GM10847 (cell line): ENCODE results near the gene ZP1.

Experiments used
- POLR2A ChIP-seq: IDR thresholded peaks from 2 replicates; pipeline ENCODE4 v1.6.1; 2011; ENCODE audit not compliant: insufficient read length; ENCODE audit errors: extremely low read depth

ZP1 gene

GRCh38 chr11:60919320-60919719 lies 52.0 kb downstream of the ZP1 start:
- no peak for TF ChIP-seq POLR2A

DNA sequence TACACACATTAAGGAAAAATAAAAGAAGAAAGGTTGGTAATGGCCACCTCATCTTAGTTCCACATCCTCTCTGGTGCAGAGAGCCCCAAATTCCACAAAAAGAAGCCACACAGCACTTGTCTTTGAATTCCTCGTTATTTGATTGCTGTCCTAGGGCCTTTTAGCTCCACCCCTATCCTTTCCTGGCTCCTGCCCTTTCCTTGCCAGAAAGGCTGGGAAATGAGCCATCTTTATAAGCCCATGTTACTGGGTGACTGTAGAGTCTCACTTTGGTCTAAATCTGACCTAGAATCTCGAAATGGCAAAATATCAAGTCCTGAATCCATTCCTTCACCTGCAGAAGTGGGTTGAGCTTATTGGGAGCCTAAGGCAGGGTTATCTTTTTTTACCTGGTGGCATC lies 52.6 kb downstream of the ZP1 start:
- no peak for TF ChIP-seq POLR2A

DNA sequence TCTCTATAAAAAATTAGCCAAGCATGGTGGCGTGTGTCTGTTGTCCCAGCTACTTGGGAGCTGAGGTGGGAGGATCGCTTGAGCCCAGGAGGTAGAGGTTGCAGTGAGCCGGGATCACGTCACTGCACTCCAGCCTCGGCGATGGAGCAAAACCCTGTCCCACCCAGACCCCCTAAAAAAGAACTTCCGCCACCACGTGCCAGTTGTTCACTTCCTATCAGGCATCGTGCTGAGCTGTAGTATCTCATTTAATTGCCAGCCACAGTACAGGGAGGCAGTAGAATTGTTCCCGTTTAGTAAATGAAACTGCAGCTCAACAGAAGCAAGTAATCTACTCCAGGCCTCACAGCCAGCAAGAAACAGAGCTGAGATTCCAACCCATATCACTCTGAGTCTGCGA lies 53.9 kb downstream of the ZP1 start:
- no peak for TF ChIP-seq POLR2A

GRCh38 chr11:60921777-60922335 lies 54.5 kb downstream of the ZP1 start:
- TF ChIP-seq POLR2A, result no peak

GRCh38 chr11:60922906-60923305 lies 55.6 kb downstream of the ZP1 start:
- no peak for TF ChIP-seq POLR2A

DNA sequence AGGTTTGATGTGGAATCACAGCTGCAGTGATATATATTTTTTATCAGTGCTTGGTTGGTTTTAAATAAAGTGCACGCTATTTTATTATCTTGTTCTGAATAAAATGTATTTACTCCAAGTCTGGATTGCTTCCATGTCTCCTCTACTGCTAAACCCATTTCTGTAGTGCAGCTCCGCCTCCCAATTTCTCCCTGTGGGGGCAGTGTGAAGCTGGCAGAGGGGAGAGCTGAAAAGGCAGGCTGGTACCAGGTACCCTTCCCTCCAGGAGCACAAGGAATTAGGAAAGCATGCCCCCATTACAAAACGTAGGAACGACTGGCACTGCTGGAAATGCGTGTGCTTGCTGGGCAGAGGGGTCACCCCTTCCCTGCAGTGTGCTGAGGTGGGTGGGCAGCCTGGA lies 56.0 kb downstream of the ZP1 start:
- TF ChIP-seq POLR2A, result no peak

- no peak for TF ChIP-seq POLR2A
Measured at GRCh38 chr11:60923800-60924109, 56.4 kb downstream of the ZP1 start.

DNA sequence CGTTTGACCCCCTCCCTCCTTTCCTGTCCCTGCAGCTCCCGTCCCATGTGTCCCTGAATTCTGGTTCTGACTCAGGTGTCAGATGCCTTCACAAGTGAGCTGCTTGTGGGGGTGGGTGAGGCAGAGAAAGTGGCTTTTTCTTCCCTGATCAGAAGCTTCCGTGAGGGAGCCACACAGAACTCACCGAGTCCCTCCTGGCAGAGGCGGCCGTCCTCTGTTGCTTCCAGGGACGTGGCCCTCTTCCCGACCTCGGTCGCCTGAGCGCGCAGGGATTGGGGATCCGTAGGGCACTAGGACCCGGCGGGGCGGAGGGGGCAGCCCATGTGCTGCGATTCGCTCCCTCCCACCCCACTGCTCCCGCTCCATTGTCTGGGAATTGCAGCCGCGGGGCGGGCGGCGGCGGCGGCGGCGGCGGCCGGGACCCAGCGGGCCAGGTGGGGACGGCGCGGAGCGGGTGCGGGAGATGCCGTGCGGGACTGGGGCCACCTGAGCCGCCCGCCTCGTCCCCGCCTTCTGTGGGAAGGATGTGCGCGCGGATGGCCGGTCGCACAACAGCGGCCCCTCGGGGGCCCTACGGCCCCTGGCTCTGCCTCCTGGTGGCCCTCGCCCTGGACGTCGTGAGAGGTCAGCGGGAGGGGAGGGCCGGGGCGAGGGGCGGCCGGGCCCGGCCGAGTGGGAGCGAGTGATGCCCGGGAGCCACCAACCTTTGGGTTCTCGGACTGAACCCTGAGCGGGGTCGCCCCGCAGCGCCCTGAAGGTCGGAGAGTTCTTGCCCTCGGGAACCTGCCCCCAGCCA lies 57.0 kb downstream of the ZP1 start, which contains the start of gene TMEM132A:
TSS of gene TMEM132A (plus strand) at position 351 of the 796 bp plus-strand sequence. CDS start at position 525, 174 bp downstream.
- TF ChIP-seq POLR2A, result no peak
